Tibial nerve (tissue), 4 donors: Measurements from ENCODE around the gene RARRES2. TPM values are rescaled to one million over a fixed set of nuclear protein-coding genes. Genes with fewer than 3 reads are reported as not detected.
A peak's percentile ranks its signal among the peaks of the same experiment; 100 is the strongest.

Experiments used
- DNase-seq, 2 donors: peaks; one replicate each; pipeline ENCODE4 v3.0.0-alpha.2; 2019; ENCODE audit warnings: low spot score in 2 of 2
- H3K27ac ChIP-seq, 4 donors: fragments of 200-600 bp; sonication (generic) in 3 of 4; one replicate each; pipeline ENCODE4 v1.5.1; 2017 to 2019; ENCODE audit warnings: mild to moderate bottlenecking in 1 of 4
- H3K27me3 ChIP-seq, 2 donors: fragments of 200-600 bp; sonication (generic) in 1 of 2; one replicate each; pipeline versions ENCODE4 v1.5.1 to v1.6.0; 2017 to 2019
- H3K36me3 ChIP-seq, 3 donors: fragments of 200-600 bp; sonication (generic); one replicate each; pipeline ENCODE4 v1.5.1; 2018 to 2019
- H3K4me1 ChIP-seq, 4 donors: fragments of 200-600 bp; sonication (generic) in 3 of 4; one replicate each; pipeline ENCODE4 v1.5.1; 2017 to 2019
- H3K4me3 ChIP-seq, 4 donors: fragments of 200-600 bp; sonication (generic) in 3 of 4; one replicate each; pipeline ENCODE4 v1.5.1; 2017 to 2019; ENCODE audit warnings: mild to moderate bottlenecking in 1 of 4, moderate library complexity in 1 of 4
- H3K9me3 ChIP-seq, 4 donors: fragments of 200-600 bp; sonication (generic) in 3 of 4; one replicate each; pipeline ENCODE4 v1.5.1; 2017 to 2019
- CTCF ChIP-seq, 5 experiments: fragments of 200-600 bp in 3 of 5; fragments of 450-650 bp in 2 of 5; sonication (generic) in 3 of 5; IDR thresholded peaks; one replicate each; pipeline ENCODE4 v1.5.1; 2016 to 2019; ENCODE audit warnings: antibody characterized with exemption in 5 of 5, mild to moderate bottlenecking in 3 of 5, moderate library complexity in 2 of 5
- EP300 ChIP-seq, 2 donors: sonication (generic); formaldehyde crosslinking; IDR thresholded peaks; one replicate each; pipeline ENCODE4 v1.6.1; 2017; ENCODE audit warnings: antibody characterized with exemption in 2 of 2, mild to moderate bottlenecking in 1 of 2
- POLR2A ChIP-seq, 2 donors: fragments of 450-650 bp; IDR thresholded peaks; one replicate each; pipeline ENCODE4 v1.6.1; 2017; ENCODE audit warnings: antibody characterized with exemption in 2 of 2, mild to moderate bottlenecking in 2 of 2, moderate library complexity in 2 of 2
- WGBS, 2 donors: methylation state at CpG; one replicate each; pipeline ENCODE4 v1.1.5; 2018; 5-methylcytosine and 5-hydroxymethylcytosine counted together
- total RNA-seq, 4 donors: library from RNA; depleted of rRNA; stranded (reverse); fragments of >200 nt; gene quantifications; one replicate each; pipeline ENCODE4 v1.1.0, GENCODE V29; 2016

The RARRES2 gene
- total RNA-seq, 4 donors from 2014 or later, result 172 to 382 (median 375) TPM

GRCh38 chr7:150365673-150366398 lies 24.4 kb upstream of the RARRES2 start:
- H3K27ac ChIP-seq, result peak overlapping the region in 2 of 4 donors; percentile 3 to 32
- no peak overlapping the region for H3K4me3 ChIP-seq
- peaks cover 0 to 31% (median 22%) of the 10 kb centered on the region in 4 donors for H3K4me1 ChIP-seq
- H3K36me3 ChIP-seq, result peaks cover 0 to 10% (median 0%) of the 10 kb centered on the region in 3 donors
- TF ChIP-seq POLR2A (IDR thresholded peaks at IDR 0.05) (no peak), CTCF (IDR thresholded peaks at IDR 0.05) (no peak), EP300 (IDR thresholded peaks at IDR 0.05) (no peak)
- 61 to 69% methylated on average over 5 of the region's 5 CpGs for WGBS, 2 donors
- no peak for DNase-seq
- no peaks in the 10 kb centered on the region for H3K9me3 ChIP-seq
- H3K27me3 ChIP-seq, result no peaks in the 10 kb centered on the region

GRCh38 chr7:150365194-150365593 lies 23.8 kb upstream of the RARRES2 start:
- TF ChIP-seq POLR2A (IDR thresholded peaks at IDR 0.05) (no peak), CTCF (IDR thresholded peaks at IDR 0.05) (no peak), EP300 (IDR thresholded peaks at IDR 0.05) (no peak)
- DNase-seq, result no peak
- Histone ChIP-seq H3K9me3 (no peaks in the 10 kb centered on the region), H3K27me3 (no peaks in the 10 kb centered on the region), H3K27ac (no peak overlapping the region), H3K4me3 (no peak overlapping the region), H3K4me1 (peaks cover 0 to 24% (median 16%) of the 10 kb centered on the region in 4 donors), H3K36me3 (peaks cover 0 to 4% (median 0%) of the 10 kb centered on the region in 3 donors)
- 88 to 90% methylated on average over 10 of the region's 10 CpGs for WGBS, 2 donors

GRCh38 chr7:150363872-150364271 lies 22.4 kb upstream of the RARRES2 start:
- Histone ChIP-seq H3K36me3 (no peaks in the 10 kb centered on the region), H3K9me3 (no peaks in the 10 kb centered on the region), H3K27me3 (no peaks in the 10 kb centered on the region), H3K27ac (no peak overlapping the region), H3K4me1 (peaks cover 0 to 13% (median 5%) of the 10 kb centered on the region in 4 donors), H3K4me3 (no peak overlapping the region)
- no peak for DNase-seq
- TF ChIP-seq POLR2A (IDR thresholded peaks at IDR 0.05) (no peak), CTCF (IDR thresholded peaks at IDR 0.05) (no peak), EP300 (IDR thresholded peaks at IDR 0.05) (no peak)
- WGBS, 2 donors, result 77 to 80% methylated on average over 5 of the region's 5 CpGs

GRCh38 chr7:150363370-150363769 lies 21.9 kb upstream of the RARRES2 start:
- Histone ChIP-seq H3K4me1 (peaks cover 0 to 13% (median 5%) of the 10 kb centered on the region in 4 donors), H3K9me3 (no peaks in the 10 kb centered on the region), H3K36me3 (no peaks in the 10 kb centered on the region), H3K4me3 (no peak overlapping the region), H3K27ac (no peak overlapping the region), H3K27me3 (no peaks in the 10 kb centered on the region)
- WGBS, 2 donors, result 87 to 91% methylated on average over 4 of the region's 4 CpGs
- no peak for DNase-seq
- no peak for TF ChIP-seq POLR2A (IDR thresholded peaks at IDR 0.05)
- no peak for TF ChIP-seq EP300 (IDR thresholded peaks at IDR 0.05)
- TF ChIP-seq CTCF (IDR thresholded peaks at IDR 0.05), result no peak

GRCh38 chr7:150361807-150362621 lies 20.6 kb upstream of the RARRES2 start:
- no peaks in the 10 kb centered on the region for H3K9me3 ChIP-seq
- TF ChIP-seq CTCF (IDR thresholded peaks at IDR 0.05) (no peak), EP300 (IDR thresholded peaks at IDR 0.05) (no peak), POLR2A (IDR thresholded peaks at IDR 0.05) (no peak)
- DNase-seq, result no peak
- WGBS, 2 donors, result 72 to 76% methylated on average over 18 of the region's 18 CpGs
- no peak overlapping the region for H3K27ac ChIP-seq
- H3K4me1 ChIP-seq, result peaks cover 0 to 4% (median 2%) of the 10 kb centered on the region in 4 donors
- no peak overlapping the region for H3K4me3 ChIP-seq
- no peaks in the 10 kb centered on the region for H3K36me3 ChIP-seq
- no peaks in the 10 kb centered on the region for H3K27me3 ChIP-seq
